ENCODE results near the gene HOXD3.
A peak's percentile ranks its signal among the peaks of the same experiment; 100 is the strongest.

HOXD3 gene

GRCh38 chr2:176178757-176179295, 21.7 kb downstream of the HOXD3 start:
- H3F3A ChIP-seq (ENCODE audit: insufficient read depth, low read length): no peaks in the 10 kb centered on the region
- H3K9me2 ChIP-seq (replicated peaks; ENCODE audit: insufficient read depth, low read length): no peaks in the 10 kb centered on the region
- H2AFZ ChIP-seq (ENCODE audit: low read length): peak overlapping the region; percentile 58
- H3K79me2 ChIP-seq (ENCODE audit: low read length): no peaks in the 10 kb centered on the region
- H4K20me1 ChIP-seq (ENCODE audit: insufficient read depth, low read length): no peaks in the 10 kb centered on the region
- H3K4me1 ChIP-seq (ENCODE audit: low read length): no peaks in the 10 kb centered on the region
- no peak overlapping the region for H3K27ac ChIP-seq (ENCODE audit: low read length)
- H3K9ac ChIP-seq (ENCODE audit: low read length): no peak overlapping the region
- H3K36me3 ChIP-seq (replicated peaks; ENCODE audit: insufficient read depth, low read length): no peaks in the 10 kb centered on the region
- no peaks in the 10 kb centered on the region for H3K27me3 ChIP-seq (replicated peaks; ENCODE audit: insufficient read depth, low read length)
- DNase-seq: no peak
- H3K4me2 ChIP-seq (ENCODE audit: low read depth, low read length): peak overlapping the region; percentile 65
- TF ChIP-seq EZH2phosphoT487 (IDR thresholded peaks at IDR 0.05; ENCODE audit: low read length): no peak
- TF ChIP-seq, protein P1, sequence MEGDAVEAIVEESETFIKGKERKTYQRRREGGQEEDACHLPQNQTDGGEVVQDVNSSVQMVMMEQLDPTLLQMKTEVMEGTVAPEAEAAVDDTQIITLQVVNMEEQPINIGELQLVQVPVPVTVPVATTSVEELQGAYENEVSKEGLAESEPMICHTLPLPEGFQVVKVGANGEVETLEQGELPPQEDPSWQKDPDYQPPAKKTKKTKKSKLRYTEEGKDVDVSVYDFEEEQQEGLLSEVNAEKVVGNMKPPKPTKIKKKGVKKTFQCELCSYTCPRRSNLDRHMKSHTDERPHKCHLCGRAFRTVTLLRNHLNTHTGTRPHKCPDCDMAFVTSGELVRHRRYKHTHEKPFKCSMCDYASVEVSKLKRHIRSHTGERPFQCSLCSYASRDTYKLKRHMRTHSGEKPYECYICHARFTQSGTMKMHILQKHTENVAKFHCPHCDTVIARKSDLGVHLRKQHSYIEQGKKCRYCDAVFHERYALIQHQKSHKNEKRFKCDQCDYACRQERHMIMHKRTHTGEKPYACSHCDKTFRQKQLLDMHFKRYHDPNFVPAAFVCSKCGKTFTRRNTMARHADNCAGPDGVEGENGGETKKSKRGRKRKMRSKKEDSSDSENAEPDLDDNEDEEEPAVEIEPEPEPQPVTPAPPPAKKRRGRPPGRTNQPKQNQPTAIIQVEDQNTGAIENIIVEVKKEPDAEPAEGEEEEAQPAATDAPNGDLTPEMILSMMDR (IDR thresholded peaks at IDR 0.05; ENCODE audit: low read length): no peak
- no peak for TF ChIP-seq EZH2 (optimal IDR thresholded peaks at IDR 0.05; ENCODE audit: low read depth, low read length)
- no peaks in the 10 kb centered on the region for H3K9me3 ChIP-seq (replicated peaks; ENCODE audit: insufficient read depth, low read length)
- H3K4me3 ChIP-seq (ENCODE audit: low read length): peak overlapping the region; percentile 63

DNA sequence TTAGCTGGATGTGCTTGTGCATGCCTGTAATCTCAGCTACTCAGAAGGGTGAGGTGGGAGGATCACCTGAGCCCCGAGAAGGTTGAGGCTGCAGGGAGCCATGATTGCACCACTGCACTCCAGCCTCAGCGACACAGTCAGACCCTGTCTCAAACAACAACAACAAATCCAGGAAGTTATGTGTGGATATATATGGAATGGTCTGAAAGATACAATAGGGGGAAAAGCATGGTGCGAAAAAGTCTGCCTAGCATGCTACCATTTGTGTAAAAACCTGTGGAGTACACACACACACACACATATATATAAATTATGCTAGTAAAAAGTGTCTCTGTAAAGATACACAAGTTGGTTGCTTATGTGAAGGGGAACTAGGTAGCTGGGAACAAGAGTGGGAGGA, 24.4 kb downstream of the HOXD3 start:
- Histone ChIP-seq H3K4me3 (ENCODE audit: low read length) (no peak overlapping the region), H3K27me3 (replicated peaks; ENCODE audit: insufficient read depth, low read length) (no peaks in the 10 kb centered on the region), H3K36me3 (replicated peaks; ENCODE audit: insufficient read depth, low read length) (no peaks in the 10 kb centered on the region), H2AFZ (ENCODE audit: low read length) (no peak overlapping the region), H3K4me1 (ENCODE audit: low read length) (no peaks in the 10 kb centered on the region), H3F3A (ENCODE audit: insufficient read depth, low read length) (no peaks in the 10 kb centered on the region), H3K9ac (ENCODE audit: low read length) (no peak overlapping the region), H3K79me2 (ENCODE audit: low read length) (no peaks in the 10 kb centered on the region), H3K4me2 (ENCODE audit: low read depth, low read length) (no peak overlapping the region), H3K9me2 (replicated peaks; ENCODE audit: insufficient read depth, low read length) (no peaks in the 10 kb centered on the region), H3K27ac (ENCODE audit: low read length) (no peak overlapping the region), H3K9me3 (replicated peaks; ENCODE audit: insufficient read depth, low read length) (no peaks in the 10 kb centered on the region), H4K20me1 (ENCODE audit: insufficient read depth, low read length) (no peaks in the 10 kb centered on the region)
- DNase-seq: no peak
- TF ChIP-seq EZH2phosphoT487 (IDR thresholded peaks at IDR 0.05; ENCODE audit: low read length) (no peak), EZH2 (optimal IDR thresholded peaks at IDR 0.05; ENCODE audit: low read depth, low read length) (no peak)
- TF ChIP-seq, protein P1 (IDR thresholded peaks at IDR 0.05; ENCODE audit: low read length): no peak

DNA sequence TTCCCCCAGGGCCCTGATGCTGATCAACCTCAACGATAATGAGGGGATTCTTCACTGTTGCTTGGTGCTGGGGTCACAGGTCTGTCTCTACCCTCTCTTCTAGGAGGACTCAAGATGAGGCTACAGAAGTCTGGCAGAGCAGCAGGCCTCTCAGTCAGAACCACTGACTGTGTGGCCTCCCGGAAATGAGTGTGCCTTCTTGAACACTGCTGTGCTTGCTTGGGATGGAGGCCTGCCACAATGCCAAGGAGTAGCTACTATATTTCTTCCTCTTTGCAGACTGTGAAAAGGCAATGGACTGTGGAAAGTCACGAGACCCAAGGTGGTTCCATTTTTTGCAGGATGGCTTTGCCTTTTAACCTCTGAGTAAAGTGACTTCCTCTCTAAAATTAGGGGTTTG, 25.6 kb downstream of the HOXD3 start:
- Histone ChIP-seq H3K4me2 (ENCODE audit: low read depth, low read length) (no peak overlapping the region), H3K27me3 (replicated peaks; ENCODE audit: insufficient read depth, low read length) (no peaks in the 10 kb centered on the region), H3K9ac (ENCODE audit: low read length) (no peak overlapping the region), H3K27ac (ENCODE audit: low read length) (no peak overlapping the region), H3K4me3 (ENCODE audit: low read length) (no peak overlapping the region), H4K20me1 (ENCODE audit: insufficient read depth, low read length) (no peaks in the 10 kb centered on the region), H3F3A (ENCODE audit: insufficient read depth, low read length) (no peaks in the 10 kb centered on the region), H3K79me2 (ENCODE audit: low read length) (no peaks in the 10 kb centered on the region), H3K9me3 (replicated peaks; ENCODE audit: insufficient read depth, low read length) (no peaks in the 10 kb centered on the region), H2AFZ (ENCODE audit: low read length) (no peak overlapping the region), H3K9me2 (replicated peaks; ENCODE audit: insufficient read depth, low read length) (no peaks in the 10 kb centered on the region), H3K4me1 (ENCODE audit: low read length) (no peaks in the 10 kb centered on the region), H3K36me3 (replicated peaks; ENCODE audit: insufficient read depth, low read length) (no peaks in the 10 kb centered on the region)
- no peak for DNase-seq
- TF ChIP-seq, protein P1 (IDR thresholded peaks at IDR 0.05; ENCODE audit: low read length): no peak
- no peak for TF ChIP-seq EZH2 (optimal IDR thresholded peaks at IDR 0.05; ENCODE audit: low read depth, low read length)
- TF ChIP-seq EZH2phosphoT487 (IDR thresholded peaks at IDR 0.05; ENCODE audit: low read length): no peak
